Mucosa of stomach (tissue), 1 donor: ENCODE measurements around the gene ERBIN.
A peak's percentile ranks its signal among the peaks of the same experiment; 100 is the strongest.
"Not testable (repeated sequence)": the region's sequence is repeated elsewhere in the genome, so short reads cannot be mapped to it uniquely, and the experiment has no call there.

ENCODE experiments used
- H3K27me3 ChIP-seq: one replicate; pipeline ENCODE4 v1.7.0; 2013; ENCODE audit warnings: mild to moderate bottlenecking, low read length; ENCODE audit not compliant: control insufficient read depth, insufficient read depth
- H3K36me3 ChIP-seq: one replicate; pipeline ENCODE4 v1.7.0; 2013; ENCODE audit warnings: low read length; ENCODE audit not compliant: control insufficient read depth, insufficient read depth
- H3K4me1 ChIP-seq: one replicate; pipeline ENCODE4 v1.7.0; 2013; ENCODE audit warnings: mild to moderate bottlenecking, low read length; ENCODE audit not compliant: control insufficient read depth, insufficient read depth
- H3K4me3 ChIP-seq: one replicate; pipeline ENCODE4 v1.7.0; 2013; ENCODE audit warnings: low read length
- H3K9ac ChIP-seq: one replicate; pipeline ENCODE4 v1.7.0; 2013; ENCODE audit warnings: mild to moderate bottlenecking, low read length, moderate library complexity
- H3K9me3 ChIP-seq: one replicate; pipeline ENCODE4 v1.7.0; 2013; ENCODE audit warnings: mild to moderate bottlenecking, low read length, moderate library complexity; ENCODE audit not compliant: control insufficient read depth
- donor health status: Pancreatic carcinoma.

Gene ERBIN

DNA sequence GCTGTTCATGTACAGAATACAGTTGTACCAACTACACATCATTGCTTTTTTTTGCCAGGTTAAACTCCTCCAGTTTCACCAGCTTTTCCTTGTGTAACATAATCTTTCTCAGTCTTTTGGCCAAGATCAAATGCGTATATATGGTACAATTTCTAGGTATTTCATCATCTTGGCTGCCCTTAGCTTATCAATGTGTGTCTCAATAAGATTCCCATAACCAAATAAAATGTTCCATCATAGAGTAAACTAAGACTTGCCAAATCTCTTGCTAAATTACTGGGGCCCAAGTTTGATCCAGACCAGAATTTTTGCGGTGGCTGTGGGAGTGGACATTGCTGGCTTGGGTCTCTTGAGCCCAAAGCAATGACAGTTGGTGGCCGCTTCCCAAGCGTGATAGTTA lies 24.3 kb upstream of the ERBIN start:
- Histone ChIP-seq H3K9ac (no peak overlapping the region), H3K4me1 (no peaks in the 10 kb centered on the region), H3K27me3 (no peaks in the 10 kb centered on the region), H3K9me3 (no peaks in the 10 kb centered on the region), H3K4me3 (no peak overlapping the region), H3K36me3 (no peaks in the 10 kb centered on the region)

DNA sequence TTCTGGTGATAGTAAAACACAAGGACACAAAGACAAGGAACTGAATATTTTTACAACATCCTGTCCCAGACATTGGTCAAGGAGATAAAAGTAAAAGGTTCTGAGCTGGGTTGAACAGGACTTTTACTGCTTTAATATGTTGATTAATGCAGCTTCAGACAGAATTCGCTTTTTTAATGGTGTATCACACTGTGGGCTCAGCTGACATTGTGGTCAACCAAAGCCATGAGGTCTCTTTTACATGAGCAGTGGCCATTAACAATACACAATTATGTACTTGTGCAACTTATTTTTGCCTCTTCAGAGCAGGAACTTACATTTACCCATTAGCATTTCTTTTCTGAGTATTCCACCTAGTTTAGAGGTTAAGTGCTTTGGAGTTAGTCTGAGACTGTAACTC lies 22.8 kb upstream of the ERBIN start:
- no peak overlapping the region for H3K4me3 ChIP-seq
- no peaks in the 10 kb centered on the region for H3K27me3 ChIP-seq
- no peaks in the 10 kb centered on the region for H3K9me3 ChIP-seq
- H3K4me1 ChIP-seq: no peaks in the 10 kb centered on the region
- no peak overlapping the region for H3K9ac ChIP-seq
- H3K36me3 ChIP-seq: no peaks in the 10 kb centered on the region

DNA sequence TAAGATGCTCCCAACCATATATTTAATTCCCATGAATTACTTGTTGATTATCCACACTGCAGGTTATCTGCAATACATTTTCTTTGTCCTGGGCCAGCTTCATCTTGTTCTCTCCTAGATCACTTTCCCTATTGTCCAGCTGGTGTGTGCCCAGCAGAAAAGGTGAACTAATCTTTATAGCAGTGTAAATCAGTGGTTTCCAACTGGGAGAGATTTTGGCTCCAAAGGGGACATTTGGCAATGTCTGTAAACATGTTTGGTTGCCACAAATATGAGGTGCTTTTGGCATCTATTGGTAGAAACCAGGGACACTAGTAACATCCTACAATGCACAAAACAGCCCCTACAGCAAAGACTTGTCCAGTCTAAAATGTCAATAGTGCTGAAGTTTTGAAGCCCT lies 20.1 kb upstream of the ERBIN start:
- Histone ChIP-seq H3K36me3 (no peaks in the 10 kb centered on the region), H3K27me3 (no peaks in the 10 kb centered on the region), H3K4me1 (no peaks in the 10 kb centered on the region)

DNA sequence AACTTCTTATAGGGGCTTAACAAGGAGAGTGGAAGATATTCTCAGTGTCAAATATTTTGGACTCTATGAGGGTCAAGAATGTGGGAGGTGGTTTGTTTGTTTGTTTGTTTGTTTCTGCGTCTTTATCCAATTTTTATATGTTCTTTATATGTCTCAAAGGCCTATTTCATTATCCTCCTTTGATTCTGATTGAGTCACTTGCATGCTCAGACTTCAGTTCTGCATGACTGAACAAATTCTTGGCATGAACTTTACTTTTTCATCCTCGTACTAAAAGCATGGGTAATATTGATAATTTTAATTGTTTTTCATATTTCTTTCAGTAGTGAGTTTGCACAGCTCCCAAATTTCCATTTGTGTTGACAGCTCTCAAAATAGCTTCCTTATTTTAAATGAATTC lies 19.2 kb upstream of the ERBIN start:
- no peak overlapping the region for H3K4me3 ChIP-seq
- H3K27me3 ChIP-seq: no peaks in the 10 kb centered on the region
- H3K9ac ChIP-seq: no peak overlapping the region
- no peaks in the 10 kb centered on the region for H3K36me3 ChIP-seq
- no peaks in the 10 kb centered on the region for H3K9me3 ChIP-seq
- no peaks in the 10 kb centered on the region for H3K4me1 ChIP-seq

More for the DNA sequence above, 20.1 kb upstream of the ERBIN start:
- H3K9ac ChIP-seq: no peak overlapping the region
- no peak overlapping the region for H3K4me3 ChIP-seq
- no peaks in the 10 kb centered on the region for H3K9me3 ChIP-seq

DNA sequence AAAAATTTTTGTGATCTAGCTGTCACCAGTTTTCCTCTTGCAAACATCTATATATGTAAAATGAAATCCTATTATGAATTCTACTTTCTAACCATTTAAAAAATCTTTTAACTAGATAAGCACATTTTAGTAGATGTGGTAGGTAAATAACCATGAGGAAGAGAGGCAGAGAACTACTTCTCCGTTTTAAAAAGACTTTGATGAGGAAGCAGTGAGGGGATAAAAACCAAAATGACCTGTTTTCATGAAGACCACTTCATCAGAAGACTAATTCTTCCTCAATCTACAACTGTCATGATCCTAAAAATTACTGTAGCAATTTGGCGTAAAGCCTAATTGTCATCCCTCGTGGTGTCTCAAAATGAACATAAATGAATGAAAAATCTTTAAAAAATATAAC lies 15.7 kb upstream of the ERBIN start:
- no peak overlapping the region for H3K9ac ChIP-seq
- H3K9me3 ChIP-seq: no peaks in the 10 kb centered on the region
- H3K36me3 ChIP-seq: no peaks in the 10 kb centered on the region
- no peak overlapping the region for H3K4me3 ChIP-seq
- H3K4me1 ChIP-seq: peaks cover 6% of the 10 kb centered on the region
- no peaks in the 10 kb centered on the region for H3K27me3 ChIP-seq

DNA sequence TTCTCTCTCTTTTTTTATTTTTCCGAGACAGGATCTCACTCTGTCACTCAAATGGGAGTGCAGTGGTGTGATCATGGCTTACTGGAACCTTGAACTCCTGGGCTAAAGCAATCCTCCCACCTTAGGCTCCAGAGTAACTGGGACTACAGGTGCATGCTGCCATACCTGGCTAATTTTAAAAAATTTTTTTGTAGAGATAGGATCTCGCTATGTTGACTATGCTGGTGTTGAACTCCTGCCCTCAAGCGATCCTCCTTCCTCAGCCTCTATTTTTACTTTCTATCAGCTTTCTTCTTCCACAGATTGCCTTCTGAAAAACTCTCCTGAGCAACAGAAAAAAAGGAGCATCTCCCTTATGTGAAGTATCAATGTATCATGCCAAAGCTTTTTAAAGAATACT lies 14.1 kb upstream of the ERBIN start:
- Histone ChIP-seq H3K9me3 (no peaks in the 10 kb centered on the region), H3K9ac (no peak overlapping the region), H3K27me3 (no peaks in the 10 kb centered on the region), H3K4me3 (no peak overlapping the region), H3K4me1 (peaks cover 9% of the 10 kb centered on the region), H3K36me3 (no peaks in the 10 kb centered on the region)

DNA sequence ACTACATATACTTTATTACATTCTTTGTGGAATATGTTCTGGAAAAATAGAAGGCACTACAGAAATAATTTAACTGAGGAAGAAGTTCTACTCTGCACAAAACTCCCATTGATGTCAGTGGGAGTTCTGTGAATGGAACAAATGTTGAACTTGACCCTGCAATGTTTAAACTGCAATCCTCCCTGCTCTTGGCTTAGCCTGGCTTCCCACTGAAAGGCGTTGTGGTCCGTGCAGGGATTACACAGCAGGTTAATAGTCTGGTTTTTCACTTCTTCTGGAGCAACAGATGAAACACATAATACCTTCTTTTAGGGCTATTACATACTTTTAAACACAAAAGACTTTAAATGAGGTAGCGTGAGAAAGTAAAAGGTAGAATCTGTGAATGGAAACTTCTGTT lies 12.9 kb upstream of the ERBIN start:
- Histone ChIP-seq H3K9me3 (no peaks in the 10 kb centered on the region), H3K4me3 (no peak overlapping the region), H3K27me3 (no peaks in the 10 kb centered on the region), H3K4me1 (peaks cover 9% of the 10 kb centered on the region), H3K9ac (no peak overlapping the region), H3K36me3 (no peaks in the 10 kb centered on the region)

DNA sequence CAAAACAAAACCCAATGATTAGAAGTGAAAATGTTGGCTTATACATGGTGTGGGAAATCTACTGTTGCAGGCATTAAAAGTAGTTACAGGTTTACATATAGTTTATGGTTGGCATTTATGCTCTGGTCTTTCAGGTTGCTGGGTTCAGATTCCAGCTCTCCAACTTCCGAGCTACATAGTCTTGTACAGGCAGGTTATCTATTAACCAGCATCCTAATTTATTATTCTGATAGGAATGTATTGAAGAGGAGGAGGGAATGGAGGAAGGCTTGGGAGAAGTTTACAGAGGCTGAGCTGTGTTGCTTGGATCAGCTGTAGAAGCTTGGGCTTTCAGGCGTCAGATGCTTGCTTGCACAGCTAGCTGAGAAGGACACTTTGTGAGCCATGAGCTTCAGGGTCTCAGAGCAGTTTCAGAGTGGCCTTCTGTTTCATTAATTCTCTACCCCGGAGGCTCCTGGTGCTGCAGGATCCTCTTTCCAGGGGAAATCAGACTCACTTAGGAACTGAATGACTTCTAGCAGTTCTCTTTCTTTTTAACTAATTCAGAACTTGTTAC lies 11.7 kb upstream of the ERBIN start:
- H3K9ac ChIP-seq: no peak overlapping the region
- no peaks in the 10 kb centered on the region for H3K27me3 ChIP-seq
- no peaks in the 10 kb centered on the region for H3K36me3 ChIP-seq
- peak overlapping the region; percentile 14 for H3K4me3 ChIP-seq
- no peaks in the 10 kb centered on the region for H3K9me3 ChIP-seq
- peaks cover 9% of the 10 kb centered on the region for H3K4me1 ChIP-seq

DNA sequence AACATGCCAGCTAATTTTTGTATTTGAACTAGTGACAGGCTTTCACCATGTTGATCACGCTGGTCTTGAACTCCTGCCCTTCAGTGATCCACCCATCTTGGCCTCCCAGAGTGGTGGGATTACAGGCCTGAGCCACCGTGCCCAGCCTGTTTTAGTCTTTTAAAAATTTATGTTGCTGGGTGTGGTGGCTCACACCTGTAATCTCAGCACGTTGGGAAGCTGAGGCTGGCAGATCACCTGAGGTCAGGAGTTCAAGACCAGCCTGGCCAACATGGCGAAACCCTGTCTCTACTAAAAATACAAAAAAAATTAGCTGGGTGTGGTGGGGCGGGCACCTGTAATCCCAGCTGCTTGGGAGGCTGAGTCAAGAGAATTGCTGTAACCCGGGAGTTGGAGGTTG lies 10.7 kb upstream of the ERBIN start:
- H3K4me3 ChIP-seq, H3K27me3 ChIP-seq, H3K36me3 ChIP-seq, H3K9ac ChIP-seq, H3K9me3 ChIP-seq: not testable (repeated sequence)
- H3K4me1 ChIP-seq: peaks cover 12% of the 10 kb centered on the region

DNA sequence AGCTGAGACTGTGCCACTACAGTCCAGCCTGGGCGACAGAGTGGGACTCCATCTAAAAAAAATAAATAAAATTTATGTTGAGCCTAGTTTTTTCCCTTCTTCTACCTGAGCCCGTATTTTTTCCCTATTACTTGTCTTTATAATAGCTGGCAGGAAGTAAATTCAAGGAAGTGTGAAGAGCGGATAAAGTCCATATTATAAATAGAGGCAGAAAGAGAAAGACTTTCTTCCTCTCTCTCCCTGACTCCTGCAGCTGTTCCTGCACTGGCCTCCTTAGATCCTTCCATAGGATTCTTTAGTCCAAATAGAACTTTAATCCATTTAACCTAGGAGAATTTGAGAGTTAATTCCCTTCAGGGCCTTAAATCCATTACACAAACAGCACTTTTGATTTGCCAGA lies 10.3 kb upstream of the ERBIN start:
- Histone ChIP-seq H3K27me3 (no peaks in the 10 kb centered on the region), H3K9ac (no peak overlapping the region), H3K4me1 (peaks cover 12% of the 10 kb centered on the region), H3K36me3 (no peaks in the 10 kb centered on the region), H3K4me3 (no peak overlapping the region), H3K9me3 (no peaks in the 10 kb centered on the region)

DNA sequence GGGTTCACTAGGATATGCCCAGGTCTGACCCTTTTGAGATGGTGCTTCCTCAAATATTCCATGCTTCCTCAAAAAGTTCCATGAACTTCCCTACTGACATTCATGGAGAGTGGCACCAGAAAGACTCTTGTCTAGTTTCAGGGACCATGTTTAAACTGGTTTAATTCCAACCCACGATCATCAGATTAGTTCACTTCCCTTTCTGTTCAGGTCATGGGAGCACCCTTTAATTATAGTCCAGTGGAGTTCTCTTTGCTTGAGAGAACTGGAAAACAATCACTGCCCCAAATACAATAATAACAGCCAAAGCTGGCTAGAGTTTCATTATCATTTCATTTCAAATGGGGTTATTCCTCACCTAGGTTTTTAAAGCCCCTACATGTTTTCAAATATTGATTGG lies 9.7 kb upstream of the ERBIN start:
- Histone ChIP-seq H3K9ac (no peak overlapping the region), H3K27me3 (no peaks in the 10 kb centered on the region), H3K4me3 (no peak overlapping the region), H3K9me3 (no peaks in the 10 kb centered on the region), H3K4me1 (peaks cover 12% of the 10 kb centered on the region), H3K36me3 (no peaks in the 10 kb centered on the region)

DNA sequence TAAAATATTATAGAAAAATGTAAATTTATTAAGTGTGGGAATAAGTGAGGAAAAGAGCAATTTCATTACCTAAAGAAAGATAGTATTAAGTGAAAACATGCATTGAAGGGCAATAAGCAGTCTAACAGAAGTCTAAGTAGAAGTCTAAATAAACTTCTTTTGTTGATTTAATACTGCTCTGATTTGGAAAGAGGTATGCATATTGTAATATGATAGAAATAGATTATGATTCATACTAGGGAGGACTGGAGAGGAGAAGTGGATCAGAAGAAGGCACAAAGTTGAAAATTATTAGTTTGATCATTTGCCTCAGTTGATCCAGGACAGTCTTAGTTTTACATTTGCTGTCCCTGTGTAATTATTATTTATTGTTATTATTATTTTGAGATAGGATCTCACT lies 6.6 kb upstream of the ERBIN start:
- Histone ChIP-seq H3K27me3 (no peaks in the 10 kb centered on the region), H3K36me3 (no peaks in the 10 kb centered on the region), H3K9me3 (no peaks in the 10 kb centered on the region), H3K9ac (no peak overlapping the region), H3K4me3 (no peak overlapping the region), H3K4me1 (peaks cover 8% of the 10 kb centered on the region)

DNA sequence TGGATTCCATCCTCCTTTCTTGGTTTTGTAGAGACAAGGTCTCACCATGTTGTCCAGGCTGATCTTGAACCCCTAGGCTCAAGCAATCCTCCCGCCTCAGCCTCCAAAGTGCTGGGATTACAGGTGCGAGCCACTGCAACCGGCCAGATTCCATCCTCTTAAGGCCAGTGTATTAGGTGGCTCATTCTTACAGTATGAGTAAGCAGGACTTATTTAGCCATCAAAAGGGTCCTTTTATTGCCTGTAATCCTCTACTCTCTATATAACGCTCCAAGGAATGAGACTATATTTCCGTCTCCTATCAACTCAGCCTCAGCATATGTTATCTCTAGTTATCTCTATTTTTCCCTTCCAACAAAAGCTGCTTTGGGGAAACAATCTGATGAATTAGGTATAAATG lies 3.0 kb upstream of the ERBIN start:
- H3K36me3 ChIP-seq: no peaks in the 10 kb centered on the region

More for the DNA sequence above, 3.0 kb upstream of the ERBIN start:
- Histone ChIP-seq H3K4me3 (no peak overlapping the region), H3K9ac (no peak overlapping the region), H3K27me3 (no peaks in the 10 kb centered on the region), H3K4me1 (peaks cover 3% of the 10 kb centered on the region), H3K9me3 (no peaks in the 10 kb centered on the region)
